ENCODE data around the gene ANKRD12. TPM values are rescaled to one million over a fixed set of nuclear protein-coding genes. Genes with fewer than 3 reads are reported as not detected.

ANKRD12 gene
- total and polyA plus RNA-seq, 9 donors = 12.7 to 68.8 (median 16.9) TPM

DNA sequence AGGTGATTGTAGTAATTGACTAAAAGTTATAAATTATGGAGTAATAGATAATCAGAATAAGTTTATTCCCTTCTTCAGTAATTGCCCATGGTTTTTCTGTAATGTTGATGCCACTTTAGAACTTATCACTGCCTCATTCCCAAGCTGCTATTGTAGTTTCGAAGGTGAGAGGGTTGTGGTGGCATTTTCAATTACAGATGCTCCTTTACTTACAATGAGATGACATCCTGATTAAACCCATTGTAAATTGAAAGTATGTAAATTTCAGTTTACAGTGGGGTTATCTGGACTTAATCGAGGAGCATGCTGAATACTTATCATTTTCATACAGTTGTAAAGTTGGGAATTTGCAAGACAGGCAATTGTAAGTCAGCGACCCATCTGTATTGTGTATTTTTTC is 31.2 kb upstream of the ANKRD12 start:
- H3K36me3 ChIP-seq (ENCODE audit: control insufficient read depth, insufficient read depth, low read length) = peaks cover 2% of the 10 kb centered on the region
- DNase-seq = no peak
- WGBS (ENCODE audit: insufficient coverage) = no CpG with 5 or more reads among the region's 3 CpGs
- H3K27ac ChIP-seq (ENCODE audit: low read length) = no peak overlapping the region
- H3K4me3 ChIP-seq (ENCODE audit: low read length) = no peak overlapping the region
- H3K4me1 ChIP-seq (ENCODE audit: control insufficient read depth, insufficient read depth, low read length) = peaks cover 15% of the 10 kb centered on the region
- no peaks in the 10 kb centered on the region for H3K9me3 ChIP-seq (replicated peaks; ENCODE audit: control insufficient read depth, low read depth, low read length)
- H3K27me3 ChIP-seq (ENCODE audit: control insufficient read depth, insufficient read depth, low read length) = no peaks in the 10 kb centered on the region

DNA sequence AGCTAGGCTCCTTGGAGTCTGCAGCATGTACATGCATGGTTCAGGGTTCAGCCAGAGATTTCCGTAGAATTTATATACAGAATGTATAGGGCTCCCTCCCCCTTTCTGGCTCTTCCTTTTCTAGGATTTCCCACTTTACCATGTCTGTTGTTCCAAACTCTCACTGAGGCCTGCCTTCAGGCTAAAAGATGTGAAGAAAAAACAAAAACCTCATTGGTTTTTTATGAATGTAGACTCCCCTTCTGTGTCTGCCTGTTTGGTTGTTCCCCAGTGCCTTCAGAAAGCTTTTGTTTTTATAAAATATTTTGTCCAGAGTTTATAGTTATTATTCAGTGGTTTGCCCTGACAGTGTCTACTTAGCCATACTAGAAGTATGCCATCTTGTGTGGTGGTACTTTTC is 30.5 kb upstream of the ANKRD12 start:
- DNase-seq = no peak
- Histone ChIP-seq H3K36me3 (ENCODE audit: control insufficient read depth, insufficient read depth, low read length) (peaks cover 2% of the 10 kb centered on the region), H3K27me3 (ENCODE audit: control insufficient read depth, insufficient read depth, low read length) (no peaks in the 10 kb centered on the region), H3K27ac (ENCODE audit: low read length) (no peak overlapping the region), H3K4me1 (ENCODE audit: control insufficient read depth, insufficient read depth, low read length) (peaks cover 17% of the 10 kb centered on the region), H3K9me3 (replicated peaks; ENCODE audit: control insufficient read depth, low read depth, low read length) (no peaks in the 10 kb centered on the region), H3K4me3 (ENCODE audit: low read length) (no peak overlapping the region)
- no CpG with 5 or more reads among the region's 1 CpG for WGBS (ENCODE audit: insufficient coverage)

DNA sequence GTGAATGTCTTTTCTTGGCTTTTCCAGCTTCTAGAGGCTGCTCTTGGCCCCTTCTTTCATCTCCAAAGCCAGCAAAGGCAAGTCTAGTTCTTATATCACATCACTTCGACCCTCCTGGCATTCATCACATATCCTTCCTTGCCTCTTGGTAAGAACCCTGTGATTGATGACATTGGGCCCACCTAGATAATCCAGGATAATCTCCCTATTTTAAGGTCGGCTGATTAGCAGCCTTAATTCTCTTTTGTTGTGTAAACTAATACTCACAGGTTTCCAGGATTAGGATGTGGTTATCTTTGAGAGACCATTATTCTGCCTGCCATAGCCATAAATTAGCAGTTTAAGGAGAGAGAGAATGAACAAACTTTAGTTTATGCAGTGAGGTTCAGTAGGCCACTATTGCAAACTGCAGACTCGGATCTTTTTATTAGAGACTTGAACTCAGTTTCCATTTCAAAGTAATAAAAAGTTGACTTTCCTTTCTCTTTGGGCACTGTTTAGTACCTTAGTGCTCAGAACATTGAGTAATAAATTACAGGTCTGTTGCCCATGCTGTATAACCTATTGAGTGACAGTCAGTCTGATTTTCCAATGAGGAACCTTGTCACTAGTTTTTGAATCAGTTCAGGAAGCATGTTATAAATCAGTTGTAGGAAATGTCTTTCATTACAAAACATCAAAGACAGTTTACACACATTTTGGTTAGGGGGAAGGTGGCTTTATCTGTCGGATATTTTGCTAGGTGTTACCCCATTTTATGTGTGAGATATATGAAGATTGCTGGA is 29.6 kb upstream of the ANKRD12 start:
- no peak overlapping the region for H3K27ac ChIP-seq (ENCODE audit: low read length)
- H3K4me1 ChIP-seq (ENCODE audit: control insufficient read depth, insufficient read depth, low read length) = peaks cover 15% of the 10 kb centered on the region
- no peak for DNase-seq
- H3K36me3 ChIP-seq (ENCODE audit: control insufficient read depth, insufficient read depth, low read length) = peaks cover 2% of the 10 kb centered on the region
- WGBS (ENCODE audit: insufficient coverage) = no CpG with 5 or more reads among the region's 4 CpGs
- H3K4me3 ChIP-seq (ENCODE audit: low read length) = no peak overlapping the region
- no peaks in the 10 kb centered on the region for H3K9me3 ChIP-seq (replicated peaks; ENCODE audit: control insufficient read depth, low read depth, low read length)
- no peaks in the 10 kb centered on the region for H3K27me3 ChIP-seq (ENCODE audit: control insufficient read depth, insufficient read depth, low read length)

DNA sequence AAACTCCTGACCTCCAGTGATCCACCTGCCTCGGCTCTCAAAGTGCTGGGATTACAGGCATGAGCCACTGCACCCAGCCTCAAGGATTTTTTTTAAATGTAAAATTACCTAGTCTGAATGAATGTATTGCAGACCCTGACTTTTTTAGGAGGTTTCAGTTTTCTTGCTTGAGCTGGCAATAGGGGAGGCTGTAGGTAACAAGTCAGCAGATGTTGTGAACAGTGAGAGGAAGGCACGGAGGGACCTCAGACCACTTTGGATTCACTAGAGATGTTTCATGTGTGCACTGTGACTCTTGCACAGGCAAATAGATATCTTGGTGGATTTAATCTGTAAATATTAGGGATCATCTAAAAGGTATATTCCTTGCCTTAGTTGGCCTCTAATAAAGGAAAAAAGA is 27.7 kb upstream of the ANKRD12 start:
- Histone ChIP-seq H3K9me3 (replicated peaks; ENCODE audit: control insufficient read depth, low read depth, low read length) (no peaks in the 10 kb centered on the region), H3K27me3 (ENCODE audit: control insufficient read depth, insufficient read depth, low read length) (no peaks in the 10 kb centered on the region), H3K27ac (ENCODE audit: low read length) (peak overlapping the region; percentile 56), H3K4me1 (ENCODE audit: control insufficient read depth, insufficient read depth, low read length) (peaks cover 20% of the 10 kb centered on the region), H3K36me3 (ENCODE audit: control insufficient read depth, insufficient read depth, low read length) (peaks cover 2% of the 10 kb centered on the region), H3K4me3 (ENCODE audit: low read length) (no peak overlapping the region)
- WGBS (ENCODE audit: insufficient coverage) = 64% methylated on average over 1 of the region's 2 CpGs
- DNase-seq = no peak

DNA sequence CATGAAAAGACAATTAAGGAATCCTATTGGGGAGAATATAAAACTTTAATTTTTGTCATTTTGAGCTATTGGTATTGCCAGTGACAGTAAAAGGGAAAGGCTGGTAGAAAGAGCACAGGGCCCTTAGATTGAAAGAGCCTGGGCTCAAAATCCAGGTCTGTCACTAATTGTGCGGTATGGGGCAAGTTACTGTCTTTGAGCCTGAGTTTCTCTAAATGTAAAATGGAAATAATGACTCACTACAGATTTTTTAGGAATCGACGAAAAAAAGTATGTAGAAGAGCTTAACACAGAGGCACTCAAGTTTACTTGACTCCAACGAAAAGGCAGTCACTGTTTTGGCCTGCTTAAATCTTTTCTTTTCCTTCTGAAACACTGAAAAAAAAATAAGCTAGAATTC is 27.1 kb upstream of the ANKRD12 start:
- H3K27me3 ChIP-seq (ENCODE audit: control insufficient read depth, insufficient read depth, low read length) = no peaks in the 10 kb centered on the region
- peak overlapping the region; percentile 56 for H3K27ac ChIP-seq (ENCODE audit: low read length)
- no peak overlapping the region for H3K4me3 ChIP-seq (ENCODE audit: low read length)
- H3K36me3 ChIP-seq (ENCODE audit: control insufficient read depth, insufficient read depth, low read length) = peaks cover 2% of the 10 kb centered on the region
- DNase-seq = peak; percentile 76
- WGBS (ENCODE audit: insufficient coverage) = 86% methylated on average over 1 of the region's 4 CpGs
- H3K4me1 ChIP-seq (ENCODE audit: control insufficient read depth, insufficient read depth, low read length) = peaks cover 17% of the 10 kb centered on the region
- no peaks in the 10 kb centered on the region for H3K9me3 ChIP-seq (replicated peaks; ENCODE audit: control insufficient read depth, low read depth, low read length)

DNA sequence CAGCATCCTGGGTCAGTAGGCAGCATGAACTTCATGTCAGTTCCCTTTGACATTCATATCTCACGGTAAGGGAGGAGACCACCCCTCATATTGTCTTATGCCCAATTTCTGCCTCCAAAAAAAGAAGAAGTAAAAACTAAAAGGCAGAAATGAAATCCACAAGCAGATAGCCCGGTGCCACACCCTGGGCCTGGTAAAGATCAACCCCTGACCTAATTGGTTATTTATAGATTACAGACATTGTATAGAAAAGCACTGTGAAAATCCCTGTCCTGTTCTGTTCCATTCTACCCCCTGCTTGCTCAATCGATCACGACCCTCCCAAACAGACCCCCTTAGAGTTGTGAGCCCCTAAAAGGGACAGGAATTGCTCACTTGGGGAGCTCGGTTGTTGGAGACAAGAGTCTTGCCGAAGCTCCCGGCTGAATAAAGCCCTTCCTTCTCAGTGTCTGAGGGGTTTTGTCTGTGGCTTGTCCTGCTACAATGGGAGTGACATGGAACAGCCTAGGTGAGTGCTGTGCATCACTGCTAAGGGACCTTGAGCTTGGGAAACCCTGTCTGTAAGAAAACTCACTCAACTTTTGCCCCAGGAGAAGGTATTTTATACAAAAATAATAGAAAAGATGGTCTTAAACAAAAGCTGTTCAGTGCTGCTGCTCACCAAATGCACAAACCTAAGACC is 23.0 kb upstream of the ANKRD12 start:
- no peak overlapping the region for H3K4me3 ChIP-seq (ENCODE audit: low read length)
- DNase-seq = no peak
- WGBS (ENCODE audit: insufficient coverage) = 62% methylated on average over 3 of the region's 7 CpGs
- H3K9me3 ChIP-seq (replicated peaks; ENCODE audit: control insufficient read depth, low read depth, low read length) = no peaks in the 10 kb centered on the region
- H3K4me1 ChIP-seq (ENCODE audit: control insufficient read depth, insufficient read depth, low read length) = peaks cover 11% of the 10 kb centered on the region
- H3K27ac ChIP-seq (ENCODE audit: low read length) = peak overlapping the region; percentile 73
- no peaks in the 10 kb centered on the region for H3K27me3 ChIP-seq (ENCODE audit: control insufficient read depth, insufficient read depth, low read length)
- no peaks in the 10 kb centered on the region for H3K36me3 ChIP-seq (ENCODE audit: control insufficient read depth, insufficient read depth, low read length)

DNA sequence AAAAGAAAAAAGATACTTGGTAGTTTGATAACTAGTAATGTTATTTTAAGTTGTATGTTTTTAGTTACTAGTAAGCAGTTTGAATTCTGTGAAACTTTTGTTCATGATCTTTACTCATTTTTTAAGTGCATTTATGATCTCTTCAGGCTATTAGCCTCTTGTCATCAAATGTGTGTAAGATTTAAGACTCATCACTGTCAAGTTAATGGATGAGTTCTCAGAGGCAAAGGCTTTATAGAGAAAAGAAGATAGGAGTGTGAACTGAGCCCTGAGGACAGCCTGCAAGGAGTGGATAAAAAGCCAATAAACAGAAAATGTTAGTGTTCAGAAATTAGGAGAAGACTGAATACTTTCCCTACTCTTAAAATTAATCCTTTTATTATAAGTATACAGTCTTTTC is 20.6 kb upstream of the ANKRD12 start:
- Histone ChIP-seq H3K27me3 (ENCODE audit: control insufficient read depth, insufficient read depth, low read length) (no peaks in the 10 kb centered on the region), H3K36me3 (ENCODE audit: control insufficient read depth, insufficient read depth, low read length) (peaks cover 2% of the 10 kb centered on the region), H3K4me3 (ENCODE audit: low read length) (no peak overlapping the region), H3K4me1 (ENCODE audit: control insufficient read depth, insufficient read depth, low read length) (peaks cover 7% of the 10 kb centered on the region), H3K9me3 (replicated peaks; ENCODE audit: control insufficient read depth, low read depth, low read length) (no peaks in the 10 kb centered on the region), H3K27ac (ENCODE audit: low read length) (no peak overlapping the region)
- DNase-seq = no peak

DNA sequence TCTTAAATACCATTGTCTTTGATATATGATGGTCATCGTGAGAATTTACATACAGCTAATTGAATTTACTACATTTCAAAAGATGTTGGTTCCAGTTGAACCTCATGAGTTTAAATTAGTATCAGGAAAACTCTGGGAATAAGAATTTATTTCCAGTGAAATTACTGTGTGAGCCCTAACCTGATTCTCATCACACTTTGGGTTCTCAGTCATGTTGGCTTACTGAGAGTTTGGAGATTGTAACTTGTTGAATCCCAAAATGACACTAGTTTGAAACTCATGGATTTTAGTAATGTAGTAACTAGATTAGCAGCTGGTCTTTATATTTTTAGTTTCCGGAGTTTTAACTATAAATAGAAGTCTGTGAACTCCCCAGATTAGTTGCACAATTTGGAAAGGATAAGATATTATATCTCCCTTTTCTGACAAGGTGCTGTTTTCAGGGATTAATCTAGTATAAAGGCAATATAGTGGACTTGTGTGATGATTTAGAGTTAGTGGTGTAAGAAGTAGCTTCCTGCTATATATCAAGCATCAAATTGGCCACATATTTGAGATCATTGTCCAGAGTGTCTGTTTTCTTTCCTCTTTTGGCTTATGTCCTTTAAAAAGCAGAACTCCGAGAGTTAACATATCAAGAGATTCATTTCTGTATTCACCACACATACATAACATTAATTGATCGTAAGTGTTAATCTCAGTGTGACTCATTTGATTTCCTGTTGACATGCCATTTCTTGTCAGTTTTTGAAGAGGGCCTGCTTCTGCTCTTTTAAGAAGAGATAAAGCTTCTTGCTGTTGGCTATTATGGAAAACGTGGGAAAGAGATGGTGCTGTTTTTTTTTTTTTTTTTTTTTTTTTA is 18.4 kb upstream of the ANKRD12 start:
- Histone ChIP-seq H3K27me3 (ENCODE audit: control insufficient read depth, insufficient read depth, low read length) (no peaks in the 10 kb centered on the region), H3K4me3 (ENCODE audit: low read length) (no peak overlapping the region), H3K9me3 (replicated peaks; ENCODE audit: control insufficient read depth, low read depth, low read length) (no peaks in the 10 kb centered on the region), H3K36me3 (ENCODE audit: control insufficient read depth, insufficient read depth, low read length) (peaks cover 6% of the 10 kb centered on the region), H3K27ac (ENCODE audit: low read length) (peak overlapping the region; percentile 29), H3K4me1 (ENCODE audit: control insufficient read depth, insufficient read depth, low read length) (peaks cover 7% of the 10 kb centered on the region)
- no CpG with 5 or more reads among the region's 5 CpGs for WGBS (ENCODE audit: insufficient coverage)
- no peak for DNase-seq

DNA sequence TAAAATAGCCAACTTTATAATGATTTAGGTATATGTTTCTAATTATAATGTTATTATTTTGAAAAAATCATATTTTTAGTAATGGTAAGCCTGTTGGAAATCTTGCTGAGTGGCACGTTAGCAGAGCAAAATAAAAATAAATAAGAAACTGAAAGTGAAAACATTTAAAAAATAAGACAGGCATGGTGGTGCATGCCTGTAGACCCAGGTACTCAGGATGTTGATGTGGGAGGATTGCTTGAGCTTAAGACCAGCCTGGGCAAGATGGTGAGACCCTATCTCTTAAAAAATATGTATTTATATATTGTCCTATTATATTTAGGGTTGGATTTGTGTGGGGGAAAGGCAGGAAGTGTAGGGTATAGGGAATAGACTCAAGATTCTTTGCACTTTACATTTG is 15.8 kb upstream of the ANKRD12 start:
- Histone ChIP-seq H3K9me3 (replicated peaks; ENCODE audit: control insufficient read depth, low read depth, low read length) (no peaks in the 10 kb centered on the region), H3K36me3 (ENCODE audit: control insufficient read depth, insufficient read depth, low read length) (peaks cover 13% of the 10 kb centered on the region), H3K4me1 (ENCODE audit: control insufficient read depth, insufficient read depth, low read length) (peaks cover 2% of the 10 kb centered on the region), H3K4me3 (ENCODE audit: low read length) (no peak overlapping the region), H3K27ac (ENCODE audit: low read length) (no peak overlapping the region), H3K27me3 (ENCODE audit: control insufficient read depth, insufficient read depth, low read length) (no peaks in the 10 kb centered on the region)
- no CpG with 5 or more reads among the region's 1 CpG for WGBS (ENCODE audit: insufficient coverage)
- DNase-seq = no peak

DNA sequence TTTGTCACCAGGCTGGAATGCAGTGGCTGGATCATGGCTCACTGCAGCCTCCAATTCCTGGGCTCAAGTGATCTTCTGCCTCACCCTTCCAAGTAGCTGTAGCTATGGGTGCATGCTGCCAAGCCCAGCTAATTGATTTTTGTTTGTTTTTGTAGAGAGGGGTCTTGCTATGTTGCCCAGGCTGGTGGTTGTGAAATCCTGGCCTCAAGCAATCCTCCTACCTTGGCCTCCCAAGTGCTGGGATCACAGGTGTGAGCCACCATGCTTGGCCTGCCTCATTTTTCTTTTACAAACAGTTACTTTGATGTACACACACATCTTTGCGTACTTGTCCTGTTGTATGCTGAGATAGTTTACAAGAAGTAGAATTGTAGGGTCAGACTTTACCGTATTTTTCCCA is 13.1 kb upstream of the ANKRD12 start:
- WGBS (ENCODE audit: insufficient coverage) = no CpG with 5 or more reads among the region's 2 CpGs
- Histone ChIP-seq H3K36me3 (ENCODE audit: control insufficient read depth, insufficient read depth, low read length) (peaks cover 23% of the 10 kb centered on the region), H3K27ac (ENCODE audit: low read length) (no peak overlapping the region), H3K4me3 (ENCODE audit: low read length) (no peak overlapping the region), H3K27me3 (ENCODE audit: control insufficient read depth, insufficient read depth, low read length) (no peaks in the 10 kb centered on the region), H3K4me1 (ENCODE audit: control insufficient read depth, insufficient read depth, low read length) (no peaks in the 10 kb centered on the region), H3K9me3 (replicated peaks; ENCODE audit: control insufficient read depth, low read depth, low read length) (no peaks in the 10 kb centered on the region)
- no peak for DNase-seq

All from muscle of leg (tissue), 11 donors.